ENCODE data around the gene CFAP77.
"Not testable (repeated sequence)": the region's sequence is repeated elsewhere in the genome, so short reads cannot be mapped to it uniquely, and the experiment has no call there.

The CFAP77 gene

GRCh38 chr9:132545578-132545977 lies 135.6 kb downstream of the CFAP77 start:
- in situ Hi-C loops (cut with MboI; ENCODE audit: low sequenced_read_pairs) = no loop called here

DNA sequence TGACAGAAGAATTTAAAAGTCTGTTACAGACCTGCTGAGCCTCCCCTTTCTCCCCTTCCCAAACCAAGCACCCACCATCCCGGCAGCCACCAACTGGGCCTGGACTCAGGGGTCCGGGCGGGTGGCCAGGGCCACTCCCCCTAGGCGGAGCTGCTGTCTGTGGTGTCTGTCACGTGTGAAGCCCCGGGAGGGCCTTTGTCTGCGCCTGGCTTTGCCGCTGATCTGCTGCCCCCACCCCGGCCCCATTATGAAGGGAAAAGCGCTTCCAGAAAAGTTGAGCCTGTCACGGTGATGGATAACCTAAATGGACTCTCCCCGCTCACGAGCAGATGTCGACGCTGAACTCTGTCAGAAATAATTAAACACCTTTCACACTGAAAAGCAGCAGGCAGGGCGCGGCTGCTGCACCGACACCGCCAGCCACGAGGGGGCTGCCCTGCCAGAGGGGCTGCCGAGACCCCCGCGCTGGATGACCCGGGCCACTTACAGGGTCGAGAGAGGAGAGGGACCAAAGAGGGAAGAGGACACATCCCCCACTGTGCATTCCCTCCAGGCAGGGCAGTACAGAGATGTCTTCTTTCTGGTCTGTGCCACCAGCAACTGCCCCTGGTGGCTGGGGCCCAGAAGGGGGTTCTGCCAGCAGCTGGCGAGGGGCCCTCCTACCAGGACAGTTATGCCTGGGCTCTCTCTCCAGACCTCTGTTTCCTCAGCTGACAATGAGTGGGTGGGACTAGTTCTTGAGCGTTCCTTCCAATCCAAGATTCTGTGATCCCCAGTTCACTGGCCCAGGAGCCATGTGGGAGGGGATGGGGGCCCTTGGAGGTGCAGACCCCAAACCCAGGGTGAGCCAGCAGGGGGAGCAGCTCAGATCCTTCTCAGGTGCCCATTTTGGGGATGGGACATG lies 136.4 kb downstream of the CFAP77 start:
- in situ Hi-C loops (cut with MboI; ENCODE audit: low sequenced_read_pairs) = no loop called here

GRCh38 chr9:132547052-132547431 lies 137.0 kb downstream of the CFAP77 start:
- in situ Hi-C loops (cut with MboI; ENCODE audit: low sequenced_read_pairs) = no loop called here

GRCh38 chr9:132547436-132547835 lies 137.4 kb downstream of the CFAP77 start:
- in situ Hi-C loops (cut with MboI; ENCODE audit: low sequenced_read_pairs) = no loop called here

GRCh38 chr9:132547976-132548730 lies 138.1 kb downstream of the CFAP77 start:
- in situ Hi-C loops (cut with MboI; ENCODE audit: low sequenced_read_pairs) = no loop called here

GRCh38 chr9:132548751-132549640 lies 139.0 kb downstream of the CFAP77 start:
- in situ Hi-C loops (cut with MboI; ENCODE audit: low sequenced_read_pairs) = no loop called here

GRCh38 chr9:132551556-132551955 lies 141.5 kb downstream of the CFAP77 start:
- in situ Hi-C loops (cut with MboI; ENCODE audit: low sequenced_read_pairs) = no loop called here

DNA sequence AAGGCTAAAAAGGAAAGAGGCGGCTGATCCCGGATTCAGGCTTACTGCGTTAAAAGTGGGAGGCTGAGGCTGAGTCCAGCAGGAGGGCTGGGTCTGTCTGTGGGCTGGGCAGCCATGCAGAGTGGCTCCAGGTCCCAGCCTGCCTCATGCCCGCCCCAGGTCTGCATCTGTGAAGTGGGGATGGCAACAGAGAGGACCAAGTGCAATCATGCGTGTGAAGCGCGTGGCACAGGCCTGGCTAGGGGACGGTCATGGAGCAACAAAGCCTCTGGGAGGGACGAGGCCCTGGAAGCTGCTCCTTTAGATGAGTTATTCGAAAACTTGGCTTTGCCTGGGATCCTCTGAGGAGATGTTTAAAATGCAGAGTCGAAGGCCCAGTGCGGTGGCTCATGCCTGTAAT lies 142.0 kb downstream of the CFAP77 start:
- in situ Hi-C loops (cut with MboI; ENCODE audit: low sequenced_read_pairs) = no loop called here

GRCh38 chr9:132554755-132555154 lies 144.7 kb downstream of the CFAP77 start:
- in situ Hi-C loops (cut with MboI; ENCODE audit: low sequenced_read_pairs) = no loop called here

DNA sequence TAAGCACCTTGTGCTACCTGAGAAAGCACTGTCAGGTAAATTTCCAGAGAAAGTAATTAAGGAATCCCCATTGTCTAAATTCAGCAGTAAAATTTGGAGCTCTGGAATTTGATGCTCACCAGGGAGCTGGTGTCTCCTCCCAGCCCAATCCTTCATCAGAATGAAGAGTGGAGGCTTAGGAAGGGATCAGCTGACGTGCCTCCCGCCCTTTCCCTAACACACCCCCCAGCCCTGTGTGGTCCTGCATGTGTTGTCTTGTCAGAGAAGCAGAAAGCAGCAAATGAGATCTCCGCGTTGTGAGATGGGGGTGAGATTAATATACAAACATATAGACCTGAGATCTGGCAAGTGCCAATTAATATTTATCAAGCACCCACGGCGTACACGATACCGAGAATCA lies 145.5 kb downstream of the CFAP77 start:
- in situ Hi-C loops (cut with MboI; ENCODE audit: low sequenced_read_pairs) = no loop called here

DNA sequence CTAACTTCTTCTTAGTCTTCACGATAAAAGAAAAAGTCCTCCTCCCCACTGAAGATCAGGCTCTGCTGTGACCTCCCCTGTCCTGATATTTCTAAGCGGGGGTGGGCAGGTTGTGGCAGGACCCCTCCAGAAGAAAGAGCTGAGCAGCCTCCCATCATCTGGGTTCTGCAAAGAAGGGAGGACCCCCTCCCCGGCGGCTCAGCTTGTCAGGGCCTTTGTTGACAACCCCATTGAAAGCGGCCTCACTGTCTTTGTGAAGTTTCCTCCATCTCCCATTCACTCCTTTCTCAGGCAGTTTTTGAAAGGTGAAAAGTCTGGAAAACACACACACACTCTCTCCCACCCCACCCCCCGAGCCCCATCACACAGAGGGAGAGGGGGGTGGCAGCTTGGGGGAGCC lies 146.2 kb downstream of the CFAP77 start:
- in situ Hi-C loops (cut with MboI; ENCODE audit: low sequenced_read_pairs) = no loop called here

GRCh38 chr9:132556714-132557113 lies 146.7 kb downstream of the CFAP77 start:
- in situ Hi-C loops (cut with MboI; ENCODE audit: low sequenced_read_pairs) = no loop called here

DNA sequence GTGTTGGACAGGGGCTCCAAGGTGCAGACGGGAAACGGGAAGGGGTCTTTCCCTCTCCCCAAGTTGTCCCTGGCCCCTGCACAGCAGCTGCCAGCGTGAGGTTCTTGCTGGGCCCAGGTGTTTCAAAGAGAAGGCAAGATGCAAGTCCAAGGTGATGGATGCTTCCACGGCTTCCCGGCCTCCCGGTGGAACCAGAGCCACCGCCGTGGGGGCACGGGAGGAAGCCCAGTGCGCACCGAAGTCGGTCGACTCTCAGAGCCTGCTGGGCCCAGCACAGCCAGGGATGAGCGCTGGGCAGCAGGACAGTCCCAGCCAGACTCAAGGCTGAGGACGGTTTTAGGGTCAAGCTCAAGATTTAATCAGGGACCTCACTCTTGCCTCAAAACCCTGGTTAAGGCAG lies 147.1 kb downstream of the CFAP77 start:
- in situ Hi-C loops (cut with MboI; ENCODE audit: low sequenced_read_pairs) = no loop called here

GRCh38 chr9:132559711-132560110 lies 149.7 kb downstream of the CFAP77 start:
- in situ Hi-C loops (cut with MboI; ENCODE audit: low sequenced_read_pairs) = no loop called here

GRCh38 chr9:132560616-132561202 lies 150.7 kb downstream of the CFAP77 start:
- in situ Hi-C loops (cut with MboI; ENCODE audit: low sequenced_read_pairs) = no loop called here

GRCh38 chr9:132562306-132562573 lies 152.2 kb downstream of the CFAP77 start:
- in situ Hi-C loops (cut with MboI; ENCODE audit: low sequenced_read_pairs) = no loop called here

DNA sequence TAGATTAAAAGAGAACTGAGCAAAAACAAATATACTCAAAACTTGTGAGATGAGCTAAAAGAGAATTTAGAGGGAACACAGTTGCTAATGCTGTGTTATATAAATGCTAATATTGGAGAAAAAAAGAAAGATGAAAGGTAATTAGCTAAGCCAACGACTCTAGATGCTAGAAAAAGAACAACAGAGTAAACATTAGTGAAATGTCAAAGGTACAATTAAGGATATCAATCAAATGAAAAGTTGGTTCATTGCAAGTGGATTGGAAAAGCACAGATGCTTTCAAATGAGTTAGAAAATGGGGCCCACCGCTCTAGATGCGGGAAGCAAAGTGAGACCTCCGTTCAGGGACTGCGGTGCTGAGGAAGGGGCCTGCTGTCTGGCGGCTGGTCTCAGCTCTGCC lies 154.5 kb downstream of the CFAP77 start:
- in situ Hi-C loops (cut with MboI; ENCODE audit: low sequenced_read_pairs) = no loop called here

GRCh38 chr9:132568787-132569186 lies 158.8 kb downstream of the CFAP77 start:
- in situ Hi-C loops (cut with MboI; ENCODE audit: low sequenced_read_pairs) = not testable (repeated sequence)

GRCh38 chr9:132571806-132572600 lies 162.0 kb downstream of the CFAP77 start:
- in situ Hi-C loops (cut with MboI; ENCODE audit: low sequenced_read_pairs) = no loop called here

- in situ Hi-C loops (cut with MboI; ENCODE audit: low sequenced_read_pairs) = no loop called here
Measured at GRCh38 chr9:132572921-132573320, 162.9 kb downstream of the CFAP77 start.

Data from hTERT RPE-1 (cell line).